Smooth muscle cell of the pulmonary artery (primary cell): ENCODE measurements around the gene RAB11FIP2. TPM values are rescaled to one million over a fixed set of nuclear protein-coding genes. Genes with fewer than 3 reads are reported as not detected.

Experiments
- total RNA-seq: library from RNA; depleted of rRNA; stranded (reverse); fragments of >200 nt; gene quantifications from 2 replicates; pipeline ENCODE4 v1.2.3, GENCODE V29; 2014

The RAB11FIP2 gene, protein sequence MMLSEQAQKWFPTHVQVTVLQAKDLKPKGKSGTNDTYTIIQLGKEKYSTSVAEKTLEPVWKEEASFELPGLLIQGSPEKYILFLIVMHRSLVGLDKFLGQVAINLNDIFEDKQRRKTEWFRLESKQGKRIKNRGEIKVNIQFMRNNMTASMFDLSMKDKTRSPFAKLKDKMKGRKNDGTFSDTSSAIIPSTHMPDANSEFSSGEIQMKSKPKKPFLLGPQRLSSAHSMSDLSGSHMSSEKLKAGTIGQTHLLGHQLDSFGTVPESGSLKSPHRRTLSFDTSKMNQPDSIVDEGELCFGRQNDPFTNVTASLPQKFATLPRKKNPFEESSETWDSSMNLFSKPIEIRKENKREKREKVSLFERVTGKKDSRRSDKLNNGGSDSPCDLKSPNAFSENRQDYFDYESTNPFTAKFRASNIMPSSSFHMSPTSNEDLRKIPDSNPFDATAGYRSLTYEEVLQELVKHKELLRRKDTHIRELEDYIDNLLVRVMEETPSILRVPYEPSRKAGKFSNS
- 15.2 and 16.5 TPM in 2 replicates for total RNA-seq

DNA sequence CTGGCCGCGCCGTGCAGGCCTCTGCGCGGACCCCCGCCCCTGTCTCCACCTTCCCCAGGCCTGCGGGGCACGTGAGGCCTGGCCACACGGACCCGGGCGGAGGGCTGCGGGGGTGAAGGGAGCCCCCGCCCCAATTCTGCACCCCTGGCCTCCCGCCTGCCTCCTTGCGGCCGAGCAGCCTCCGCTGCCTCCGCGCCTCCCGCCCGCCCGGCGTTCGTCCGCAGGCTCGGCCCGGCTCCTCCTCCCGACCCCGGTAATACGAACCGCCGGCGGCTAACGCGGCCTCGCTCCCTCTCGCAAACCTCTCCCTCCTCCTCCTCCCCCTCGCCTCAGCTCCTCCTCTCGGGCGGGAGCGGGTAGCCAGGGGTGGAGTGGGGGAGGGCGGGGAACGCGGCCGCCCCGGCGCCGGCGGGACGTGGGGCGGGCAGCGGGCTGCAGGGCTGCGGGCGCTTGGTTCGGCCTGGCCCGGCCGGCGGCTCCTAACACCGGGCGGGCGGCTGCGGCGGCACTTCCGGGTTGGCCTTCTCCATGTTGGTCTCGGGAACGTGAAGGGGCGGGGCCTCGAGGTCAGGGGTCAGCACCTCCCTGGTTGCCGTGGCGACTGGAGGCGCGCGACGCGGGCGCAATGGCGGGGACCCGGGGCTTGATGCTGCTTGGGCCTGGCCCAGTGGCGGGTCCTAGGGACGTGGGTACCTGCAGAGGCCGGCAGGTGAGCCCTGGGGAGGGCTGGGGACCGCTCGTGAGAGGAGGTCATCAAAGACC, at the start of gene RAB11FIP2:
RAB11FIP2 (minus strand) TSS at position 547 of the 762 bp plus-strand sequence. CDS start 778 bp downstream, outside the sequence.

